Activated naive CD4-positive, alpha-beta T cell treated with anti-CD3 and anti-CD28 coated beads, Interleukin-2, amount 50 U/mL, for 72 hours (primary cell): Measurements from ENCODE around the gene VIPR2. TPM values are rescaled to one million over a fixed set of nuclear protein-coding genes. Genes with fewer than 3 reads are reported as not detected.
"Not testable (repeated sequence)": the region's sequence is repeated elsewhere in the genome, so short reads cannot be mapped to it uniquely, and the experiment has no call there.

ENCODE experiments used
- ATAC-seq, 2 donors: fragments of 150-1000 bp; cut with Tn5 transposase; 2 replicates each; pipeline ENCODE4 v1.10.0; 2021; ENCODE audit warnings: mild to moderate bottlenecking in 2 of 2, moderate library complexity in 2 of 2
- DNase-seq, 2 donors: peaks; one replicate each; pipeline ENCODE4 v3.0.0; 2021 to 2022; ENCODE audit warnings: low spot score in 2 of 2
- H3K27ac Mint-ChIP-seq, 2 donors: one replicate each; pipeline ENCODE4 v1.8.0; 2022; ENCODE audit warnings: mild to moderate bottlenecking in 2 of 2, mixed read lengths in 2 of 2
- H3K36me3 Mint-ChIP-seq, 2 donors: one replicate each; pipeline ENCODE4 v1.8.0; 2022; ENCODE audit warnings: mixed read lengths in 2 of 2
- H3K9me3 Mint-ChIP-seq, 2 donors: one replicate each; pipeline ENCODE4 v1.8.0; 2022; ENCODE audit warnings: mixed read lengths in 2 of 2
- total RNA-seq, 2 donors: library from RNA; stranded (reverse); gene quantifications; one replicate each; pipeline ENCODE4 v1.2.3, GENCODE V29; 2022

The VIPR2 gene
- total RNA-seq, 2 donors from 2014 or later: 0.55 to 1.8 TPM

DNA sequence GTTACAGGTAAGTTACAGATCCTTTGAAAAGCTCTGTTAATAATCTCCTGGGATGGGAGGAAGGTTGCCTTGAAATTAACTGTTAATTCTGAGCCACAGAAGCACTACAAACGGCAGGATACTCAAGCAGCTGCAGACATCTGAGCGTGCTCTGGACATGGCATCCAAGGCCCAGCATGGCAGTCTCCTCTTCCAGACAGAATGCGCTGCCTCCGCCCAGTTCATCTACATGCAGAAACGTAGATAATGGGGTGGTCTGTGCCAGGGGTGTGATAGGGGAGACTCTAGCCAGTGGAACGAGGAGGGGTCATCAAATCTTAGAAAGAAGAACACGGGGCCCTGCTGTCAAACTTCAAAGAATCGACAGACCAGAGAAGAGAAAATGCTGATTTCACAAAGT lies 13.8 kb downstream of the VIPR2 start:
- no peak for DNase-seq
- no peaks in the 10 kb centered on the region for H3K9me3 Mint-ChIP-seq
- H3K27ac Mint-ChIP-seq: no peak overlapping the region
- no peak for ATAC-seq
- H3K36me3 Mint-ChIP-seq: no peaks in the 10 kb centered on the region

DNA sequence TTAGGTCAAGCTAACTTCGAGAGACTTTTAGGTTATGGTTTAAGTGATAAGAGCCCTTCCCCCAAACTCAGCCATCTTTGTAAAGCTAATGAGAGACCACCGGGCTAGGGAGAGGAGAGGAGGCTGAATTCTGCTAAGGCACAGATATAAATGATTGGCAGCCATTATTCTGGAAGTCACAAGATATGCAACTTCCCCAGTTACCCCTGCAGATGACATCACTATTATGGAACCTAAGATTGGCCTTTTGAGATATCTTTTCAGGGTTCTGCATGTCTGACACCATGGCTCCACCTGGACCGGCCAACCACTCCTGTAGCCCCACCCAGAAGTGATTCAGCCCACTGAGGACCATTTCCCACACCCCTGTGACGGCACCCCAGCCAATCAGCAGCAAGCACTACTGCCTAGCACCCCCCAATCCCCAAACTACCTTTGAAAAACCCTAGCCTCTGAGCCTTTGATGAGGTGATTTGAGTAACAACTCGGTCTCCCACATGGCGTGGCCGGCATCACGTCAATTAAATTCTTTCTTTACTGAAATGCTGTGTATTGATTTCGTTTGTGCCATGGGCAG lies 14.4 kb downstream of the VIPR2 start:
- ATAC-seq (no peak), DNase-seq (no peak)
- no peaks in the 10 kb centered on the region for H3K36me3 Mint-ChIP-seq
- no peak overlapping the region for H3K27ac Mint-ChIP-seq
- H3K9me3 Mint-ChIP-seq: no peaks in the 10 kb centered on the region

DNA sequence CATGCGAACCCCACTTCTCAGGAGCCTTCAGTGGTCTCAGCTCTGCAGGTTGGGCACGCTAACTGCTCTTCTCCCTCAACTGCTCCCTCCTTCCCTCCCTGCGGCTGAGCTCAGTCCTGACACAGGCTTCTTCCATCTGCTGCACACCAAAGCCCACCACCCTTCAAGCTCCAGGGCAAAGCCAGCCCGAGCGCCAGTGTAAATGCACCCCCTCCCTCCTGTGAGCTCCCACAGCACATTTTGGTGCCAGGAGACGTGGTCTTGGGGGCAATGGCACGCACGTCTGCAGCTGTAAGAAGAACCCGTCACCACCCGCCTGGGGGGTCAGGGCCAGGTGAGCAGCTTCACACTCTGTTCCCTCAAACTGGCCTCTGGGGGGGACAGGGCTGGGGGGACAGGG lies 15.9 kb downstream of the VIPR2 start:
- ATAC-seq: no peak
- H3K9me3 Mint-ChIP-seq: no peaks in the 10 kb centered on the region
- DNase-seq: no peak
- H3K27ac Mint-ChIP-seq: no peak overlapping the region
- H3K36me3 Mint-ChIP-seq: no peaks in the 10 kb centered on the region

DNA sequence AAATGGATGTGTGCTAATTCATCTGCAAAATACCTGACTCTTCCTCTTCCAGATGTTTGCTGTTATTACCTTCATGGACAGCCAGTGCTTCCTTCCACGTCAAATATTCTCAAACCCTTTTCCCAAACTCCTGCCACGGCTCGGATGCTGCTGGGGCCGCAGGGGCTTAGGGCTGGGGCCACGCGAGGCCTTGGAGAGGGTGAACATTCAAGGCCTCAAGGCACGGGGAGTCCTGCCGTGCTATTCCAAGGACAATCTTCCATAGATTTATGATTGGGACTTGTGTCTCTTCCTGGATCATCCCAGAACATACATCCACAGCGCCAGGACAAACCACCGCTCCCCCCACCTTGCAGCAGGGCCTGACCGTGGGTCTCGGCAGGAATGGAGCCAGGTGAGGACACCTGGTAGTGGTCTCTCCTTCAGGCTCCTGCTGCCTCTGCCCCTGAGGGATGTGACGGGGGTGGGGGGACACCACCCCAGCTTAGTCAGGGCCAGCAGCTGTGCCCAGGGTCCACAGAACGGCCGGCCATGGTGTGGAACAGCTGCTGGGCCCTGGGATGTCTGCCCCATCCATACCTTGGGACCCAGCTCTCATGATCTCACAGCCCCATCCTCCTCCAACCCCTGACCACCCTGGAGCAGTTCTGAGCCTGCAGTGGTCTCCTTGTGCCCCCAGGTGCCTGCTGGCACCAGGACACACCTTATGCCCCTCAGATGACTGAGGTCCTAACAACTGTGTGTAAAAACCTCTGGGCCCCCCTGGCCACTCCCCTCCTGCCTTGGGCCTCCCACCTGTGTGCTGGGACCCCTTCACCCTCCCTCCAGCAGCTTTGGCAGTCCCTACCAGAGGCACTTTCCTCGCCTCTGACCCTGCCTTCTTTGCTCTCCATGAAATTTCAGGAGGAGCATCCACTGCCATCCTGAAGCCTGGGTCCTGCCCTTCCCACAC lies 16.7 kb downstream of the VIPR2 start:
- no peaks in the 10 kb centered on the region for H3K36me3 Mint-ChIP-seq
- no peak for ATAC-seq
- peaks cover 0 to 4% of the 10 kb centered on the region in 2 donors for H3K9me3 Mint-ChIP-seq
- no peak overlapping the region for H3K27ac Mint-ChIP-seq
- DNase-seq: no peak

DNA sequence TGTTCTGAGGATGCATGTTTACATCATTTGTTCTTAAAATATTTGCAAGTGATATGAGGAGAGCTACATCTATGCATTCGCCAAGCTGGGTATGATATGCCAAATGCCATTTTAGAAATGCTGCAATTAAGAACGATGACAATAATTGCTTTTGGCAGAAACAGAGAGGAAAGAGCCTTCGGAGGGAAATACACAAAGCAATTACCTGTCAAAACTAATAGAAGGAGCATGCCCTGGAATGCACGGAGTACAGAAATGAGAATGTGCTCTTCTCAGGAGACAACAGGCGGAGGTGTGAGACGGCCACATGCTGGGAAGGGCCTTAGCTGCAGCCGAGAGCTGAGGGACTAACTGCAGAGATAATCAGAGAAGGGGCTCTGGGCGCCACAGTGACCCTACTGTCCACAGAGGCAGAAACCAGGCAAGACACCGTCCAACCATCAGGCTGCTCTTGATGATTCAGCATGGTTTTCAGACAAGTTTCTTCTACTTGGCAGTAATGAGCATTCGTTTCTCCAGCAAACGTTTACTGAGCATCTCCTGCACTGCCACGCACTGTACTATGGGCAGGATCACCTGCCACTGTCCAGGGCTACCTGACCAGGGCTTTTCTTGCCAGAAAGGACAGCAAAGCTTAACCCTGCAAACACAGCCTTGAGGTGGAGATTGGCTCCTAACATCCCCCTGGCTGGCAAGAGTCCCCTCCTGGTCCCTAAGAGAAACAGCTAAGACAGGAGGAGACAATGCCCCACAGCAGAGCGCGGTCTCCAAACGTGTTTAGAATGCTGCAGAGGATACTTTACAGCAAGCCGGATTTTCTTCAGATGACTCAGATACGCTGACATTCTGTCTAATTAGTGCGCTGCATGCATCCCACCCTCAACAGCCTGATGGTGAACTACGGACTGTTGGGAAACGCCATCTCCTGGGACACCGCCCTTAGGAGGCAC lies 18.1 kb downstream of the VIPR2 start:
- no peak overlapping the region for H3K27ac Mint-ChIP-seq
- no peaks in the 10 kb centered on the region for H3K36me3 Mint-ChIP-seq
- ATAC-seq: no peak
- DNase-seq: no peak
- H3K9me3 Mint-ChIP-seq: peaks cover 0 to 4% of the 10 kb centered on the region in 2 donors

DNA sequence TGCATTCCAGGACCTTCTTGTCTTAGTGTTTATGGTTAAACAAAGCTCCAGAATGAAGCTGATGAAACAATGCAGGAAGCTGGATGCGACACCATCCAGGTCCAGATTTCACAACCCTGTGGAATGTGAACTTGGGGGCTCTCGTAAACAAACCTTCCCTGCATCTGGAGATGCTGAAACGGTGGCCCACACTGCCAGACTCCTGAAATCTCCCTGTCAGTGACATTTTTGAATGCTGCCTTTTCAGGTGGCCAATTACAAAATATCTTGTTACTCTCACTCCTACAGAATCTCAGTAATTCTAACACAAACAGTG lies 18.8 kb downstream of the VIPR2 start:
- H3K9me3 Mint-ChIP-seq: peaks cover 0 to 4% of the 10 kb centered on the region in 2 donors
- ATAC-seq (no peak), DNase-seq (no peak)
- no peaks in the 10 kb centered on the region for H3K36me3 Mint-ChIP-seq
- H3K27ac Mint-ChIP-seq: no peak overlapping the region

DNA sequence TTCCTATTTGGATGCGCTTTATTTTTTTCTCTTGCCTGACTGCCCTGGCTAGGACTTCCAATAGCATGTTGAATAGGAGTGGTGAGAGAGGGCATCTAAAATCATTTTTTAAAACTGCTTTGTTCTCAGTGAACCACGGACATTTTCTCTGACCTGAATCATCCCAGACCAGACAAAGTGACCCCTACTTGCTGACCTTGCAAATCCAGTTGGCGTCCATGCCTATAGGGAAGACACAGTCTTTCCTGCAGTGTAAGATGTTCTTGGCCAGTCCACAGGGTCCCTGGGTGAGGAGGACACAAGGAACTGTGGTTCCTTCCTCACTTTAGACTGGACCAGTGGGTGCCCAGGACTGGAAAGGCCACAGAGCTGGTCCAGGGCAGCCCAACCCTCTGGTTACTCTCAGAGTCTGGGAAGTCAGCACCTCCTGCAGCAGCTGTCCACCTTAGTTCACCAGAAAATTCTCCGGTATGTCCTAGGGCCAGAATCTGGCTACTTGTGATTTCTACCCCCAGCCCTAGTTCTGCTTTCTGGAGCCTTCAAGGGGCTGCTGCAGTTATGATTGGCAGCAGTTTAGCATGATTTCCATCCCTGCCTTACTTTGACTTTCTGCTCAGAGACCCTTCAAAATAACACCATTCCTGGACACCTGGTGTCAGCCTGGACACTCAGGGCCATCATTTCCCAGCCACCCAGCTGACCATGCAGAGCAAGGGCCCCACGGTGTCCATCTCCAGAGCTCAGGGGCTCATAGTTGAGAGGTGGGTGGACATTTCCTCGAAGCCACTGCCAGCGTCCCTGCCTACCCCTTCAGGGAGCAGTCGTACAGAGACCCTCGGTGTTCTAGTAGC lies 19.3 kb downstream of the VIPR2 start:
- DNase-seq (no peak), ATAC-seq (no peak)
- Mint-ChIP-seq H3K27ac (no peak overlapping the region), H3K36me3 (no peaks in the 10 kb centered on the region), H3K9me3 (peaks cover 0 to 4% of the 10 kb centered on the region in 2 donors)

DNA sequence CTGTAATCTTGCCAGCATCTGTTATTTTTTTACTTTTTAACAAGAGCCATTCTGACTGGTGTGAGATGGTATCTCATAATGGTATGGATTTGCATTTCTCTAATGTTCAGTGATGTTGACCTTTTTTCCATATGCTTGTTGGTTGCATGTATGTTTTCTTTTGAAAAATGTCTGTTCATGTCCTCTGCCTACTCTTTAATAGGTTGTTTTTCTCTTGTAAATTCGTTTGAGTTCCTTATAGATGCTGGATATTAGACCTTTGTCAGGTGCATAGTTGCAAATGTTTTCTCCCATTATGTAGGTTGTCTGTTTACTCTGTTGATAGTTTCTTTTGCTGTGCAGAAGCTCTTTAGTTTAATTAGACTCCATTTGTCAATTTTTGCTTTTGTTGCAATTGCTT lies 20.9 kb downstream of the VIPR2 start:
- not testable (repeated sequence) for ATAC-seq, DNase-seq, H3K36me3 Mint-ChIP-seq, H3K27ac Mint-ChIP-seq, H3K9me3 Mint-ChIP-seq

DNA sequence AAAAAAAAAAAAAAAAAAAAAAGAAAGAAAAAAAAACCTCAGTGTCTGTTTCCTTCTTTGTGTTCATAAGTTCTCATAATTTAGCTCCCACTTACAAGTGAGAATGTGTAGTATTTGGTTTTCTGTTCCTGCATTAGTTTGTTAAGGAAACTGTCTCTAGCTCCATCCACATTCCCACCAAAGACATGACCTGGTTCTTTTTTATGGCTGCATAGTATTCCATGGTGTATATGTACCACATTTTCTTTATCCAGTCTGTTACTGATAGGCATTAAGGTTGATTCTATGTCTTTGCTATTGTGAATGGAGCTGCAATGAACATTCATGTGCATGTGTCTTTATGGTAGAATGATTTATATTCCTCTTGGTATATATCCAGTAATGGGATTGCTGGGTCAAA lies 21.4 kb downstream of the VIPR2 start:
- ATAC-seq, H3K27ac Mint-ChIP-seq, DNase-seq, H3K36me3 Mint-ChIP-seq, H3K9me3 Mint-ChIP-seq: not testable (repeated sequence)

DNA sequence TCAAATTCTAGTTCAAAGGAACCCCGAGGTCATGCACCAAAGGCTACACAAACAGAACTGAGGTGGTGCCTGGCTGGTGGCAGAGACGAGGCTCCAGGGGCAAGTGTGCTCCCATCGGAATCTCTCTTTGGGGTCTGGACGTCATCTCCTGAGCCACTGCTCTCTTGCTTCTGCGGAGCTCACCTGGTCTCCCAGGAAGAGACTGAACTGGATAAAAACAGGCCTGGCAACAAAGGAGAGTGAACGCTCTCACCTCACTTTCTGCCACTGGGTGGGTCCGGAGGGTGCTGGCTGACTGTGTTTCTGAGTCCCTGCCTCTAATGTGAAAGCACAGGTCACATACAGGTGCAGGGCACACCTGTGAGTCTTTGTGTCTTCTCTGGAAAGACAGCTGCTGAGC lies 22.4 kb downstream of the VIPR2 start:
- DNase-seq: no peak
- no peak overlapping the region for H3K27ac Mint-ChIP-seq
- peaks cover 0 to 4% of the 10 kb centered on the region in 2 donors for H3K9me3 Mint-ChIP-seq
- ATAC-seq: no peak
- no peaks in the 10 kb centered on the region for H3K36me3 Mint-ChIP-seq

DNA sequence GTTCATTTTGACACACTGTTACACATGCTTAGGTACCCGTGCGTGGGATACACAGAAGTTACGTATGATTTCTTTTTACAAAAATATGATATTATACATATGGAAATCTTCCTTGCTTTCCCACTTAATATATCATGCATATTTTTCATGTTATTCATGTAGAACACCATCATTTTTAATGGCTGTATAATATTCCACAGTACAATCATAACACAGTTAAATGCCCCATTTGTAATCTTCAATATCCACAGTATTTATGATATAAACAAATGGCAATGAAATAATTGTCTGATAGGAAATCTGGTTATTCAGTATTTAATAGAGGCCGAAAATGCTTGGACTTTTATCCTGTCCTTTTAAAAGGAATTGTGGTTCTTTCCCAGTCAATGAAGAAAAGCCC lies 23.2 kb downstream of the VIPR2 start:
- peaks cover 0 to 4% of the 10 kb centered on the region in 2 donors for H3K9me3 Mint-ChIP-seq
- no peak overlapping the region for H3K27ac Mint-ChIP-seq
- DNase-seq (no peak), ATAC-seq (no peak)
- no peaks in the 10 kb centered on the region for H3K36me3 Mint-ChIP-seq

DNA sequence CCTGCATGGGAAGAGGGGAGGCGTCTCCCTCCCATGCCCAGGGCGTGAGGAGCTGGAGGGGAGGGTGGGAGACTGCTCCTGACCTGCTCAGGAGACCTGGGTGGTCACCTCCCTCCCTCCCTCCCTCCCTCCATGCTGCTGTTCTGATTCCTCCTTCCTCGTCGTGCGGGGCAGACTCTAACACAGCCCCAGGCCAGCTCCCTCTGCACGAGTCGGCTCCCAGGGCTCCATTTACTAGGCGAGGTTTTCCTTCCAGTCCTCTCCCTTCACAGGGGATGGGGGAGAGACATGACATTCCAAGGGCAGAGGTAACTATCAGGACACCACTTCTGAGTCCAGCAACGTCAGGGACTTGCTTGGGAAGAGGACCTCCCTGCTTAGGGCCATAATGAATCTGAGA lies 23.6 kb downstream of the VIPR2 start:
- no peak overlapping the region for H3K27ac Mint-ChIP-seq
- ATAC-seq: no peak
- H3K36me3 Mint-ChIP-seq: no peaks in the 10 kb centered on the region
- peaks cover 0 to 4% of the 10 kb centered on the region in 2 donors for H3K9me3 Mint-ChIP-seq
- no peak for DNase-seq

DNA sequence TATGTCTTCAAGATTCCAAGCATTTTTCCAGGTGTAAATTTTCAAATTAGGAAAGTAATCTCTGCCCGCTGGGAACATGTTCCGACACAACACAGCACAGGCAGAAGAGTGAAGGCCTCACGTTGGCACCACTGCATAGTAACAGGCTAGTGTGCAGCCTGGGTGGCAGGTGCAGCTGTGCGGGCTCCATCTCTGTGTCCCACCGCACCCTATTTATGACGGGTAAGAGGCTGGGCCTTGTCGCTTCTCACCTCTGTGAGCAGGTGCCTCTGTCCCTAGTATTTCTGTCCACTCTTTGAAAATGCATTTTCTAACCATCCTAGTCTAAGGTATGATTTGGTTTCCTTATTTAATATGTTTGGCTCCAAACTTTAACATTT lies 24.1 kb downstream of the VIPR2 start:
- ATAC-seq (no peak), DNase-seq (no peak)
- Mint-ChIP-seq H3K36me3 (no peaks in the 10 kb centered on the region), H3K9me3 (peaks cover 0 to 4% of the 10 kb centered on the region in 2 donors), H3K27ac (no peak overlapping the region)

DNA sequence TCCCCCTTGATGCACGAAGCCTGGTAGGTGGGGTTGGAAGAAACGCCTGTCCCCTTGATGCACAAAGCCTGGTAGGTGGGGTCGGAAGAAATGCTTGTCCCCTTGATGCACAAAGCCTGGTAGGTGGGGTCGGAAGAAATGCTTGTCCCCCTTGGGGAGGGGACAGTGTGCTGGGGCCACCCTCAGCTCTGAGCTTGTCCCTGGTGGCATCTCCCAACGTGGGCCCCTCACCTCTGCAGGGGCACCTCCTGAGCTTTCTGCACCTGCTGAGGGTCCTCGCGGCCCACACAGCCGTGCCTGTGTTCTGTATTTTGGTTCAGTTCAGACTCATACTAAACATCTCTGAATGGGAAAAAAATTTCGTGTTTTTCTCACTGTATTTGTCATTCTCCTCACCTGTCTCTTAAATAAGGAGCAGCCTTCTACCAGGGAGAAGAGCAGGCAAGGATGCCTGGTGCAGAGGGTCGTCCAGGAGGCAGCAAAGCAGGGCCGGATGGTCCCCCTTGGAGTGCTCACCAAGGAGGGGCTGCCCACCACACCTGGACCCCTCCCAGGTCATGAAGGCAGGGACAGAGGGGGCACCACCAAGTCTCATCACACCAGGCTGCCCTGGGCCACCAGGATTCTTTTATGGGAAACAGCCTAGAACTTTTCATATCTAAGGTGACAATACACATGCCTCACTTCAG lies 24.7 kb downstream of the VIPR2 start:
- ATAC-seq (no peak), DNase-seq (no peak)
- H3K9me3 Mint-ChIP-seq: peaks cover 0 to 4% of the 10 kb centered on the region in 2 donors
- H3K27ac Mint-ChIP-seq: no peak overlapping the region
- no peaks in the 10 kb centered on the region for H3K36me3 Mint-ChIP-seq

DNA sequence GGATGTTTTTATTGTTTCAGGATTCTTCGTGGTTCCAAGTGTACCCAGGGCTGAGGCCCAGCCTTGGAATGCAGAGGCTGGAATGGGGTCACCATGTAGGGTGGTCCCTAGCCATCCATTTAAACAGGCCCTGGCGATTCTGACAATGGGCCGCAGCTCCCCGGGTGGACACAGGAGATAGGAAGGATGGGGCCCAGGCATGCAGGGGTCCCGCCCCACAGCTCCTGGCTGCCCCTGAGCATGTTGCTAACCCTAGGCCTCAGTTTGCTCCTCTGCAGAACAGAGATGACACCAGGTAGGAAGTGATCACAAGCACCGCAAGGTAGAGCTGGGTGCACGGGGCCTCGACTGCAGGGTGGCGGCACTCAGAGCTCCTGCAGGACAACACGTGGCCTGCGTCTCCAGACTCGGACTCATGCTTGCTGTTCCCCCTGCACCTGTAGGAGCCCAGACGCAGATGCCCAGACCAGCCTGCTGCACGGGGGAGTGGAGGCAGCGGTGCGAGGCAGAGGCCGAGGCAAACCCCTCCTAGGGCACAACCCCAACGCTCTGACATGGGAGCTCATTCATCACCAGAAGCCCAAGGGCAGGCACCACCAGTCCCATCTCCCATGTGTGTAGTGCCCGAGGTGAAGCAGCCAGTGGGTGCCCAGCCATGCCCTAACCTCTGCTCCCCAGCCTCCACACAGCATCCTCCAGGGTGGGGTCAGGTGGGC lies 25.5 kb downstream of the VIPR2 start:
- DNase-seq: no peak
- Mint-ChIP-seq H3K27ac (no peak overlapping the region), H3K36me3 (no peaks in the 10 kb centered on the region), H3K9me3 (peaks cover 0 to 4% of the 10 kb centered on the region in 2 donors)
- no peak for ATAC-seq
